ENCODE measurements around the gene ATP1B1. TPM values are rescaled to one million over a fixed set of nuclear protein-coding genes. Genes with fewer than 3 reads are reported as not detected.

Gene ATP1B1
- total RNA-seq, 4 donors from 2014 or later: 94.8 to 137 (median 103) TPM

GRCh38 chr1:169133228-169133576 is 26.7 kb downstream of the ATP1B1 start:
- Histone ChIP-seq H3K27ac (peak overlapping the region in 3 of 4 donors; percentile 20 to 43 (median 38)), H3K9me3 (no peaks in the 10 kb centered on the region), H3K27me3 (no peaks in the 10 kb centered on the region), H3K36me3 (peaks cover 0 to 15% of the 10 kb centered on the region in 2 donors), H3K4me1 (peaks cover 0 to 53% (median 8%) of the 10 kb centered on the region in 3 donors), H3K4me3 (no peak overlapping the region)
- WGBS, 2 donors (ENCODE audit: low coverage in 1 of 2): 58 to 61% methylated on average over 4 to 5 of the region's 5 CpGs
- no peak for TF ChIP-seq POLR2A (IDR thresholded peaks at IDR 0.05)
- TF ChIP-seq, protein P1, sequence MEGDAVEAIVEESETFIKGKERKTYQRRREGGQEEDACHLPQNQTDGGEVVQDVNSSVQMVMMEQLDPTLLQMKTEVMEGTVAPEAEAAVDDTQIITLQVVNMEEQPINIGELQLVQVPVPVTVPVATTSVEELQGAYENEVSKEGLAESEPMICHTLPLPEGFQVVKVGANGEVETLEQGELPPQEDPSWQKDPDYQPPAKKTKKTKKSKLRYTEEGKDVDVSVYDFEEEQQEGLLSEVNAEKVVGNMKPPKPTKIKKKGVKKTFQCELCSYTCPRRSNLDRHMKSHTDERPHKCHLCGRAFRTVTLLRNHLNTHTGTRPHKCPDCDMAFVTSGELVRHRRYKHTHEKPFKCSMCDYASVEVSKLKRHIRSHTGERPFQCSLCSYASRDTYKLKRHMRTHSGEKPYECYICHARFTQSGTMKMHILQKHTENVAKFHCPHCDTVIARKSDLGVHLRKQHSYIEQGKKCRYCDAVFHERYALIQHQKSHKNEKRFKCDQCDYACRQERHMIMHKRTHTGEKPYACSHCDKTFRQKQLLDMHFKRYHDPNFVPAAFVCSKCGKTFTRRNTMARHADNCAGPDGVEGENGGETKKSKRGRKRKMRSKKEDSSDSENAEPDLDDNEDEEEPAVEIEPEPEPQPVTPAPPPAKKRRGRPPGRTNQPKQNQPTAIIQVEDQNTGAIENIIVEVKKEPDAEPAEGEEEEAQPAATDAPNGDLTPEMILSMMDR (IDR thresholded peaks at IDR 0.05): no peak
- TF ChIP-seq POLR2AphosphoS5 (IDR thresholded peaks at IDR 0.05): no peak
- TF ChIP-seq EP300 (IDR thresholded peaks at IDR 0.05): no peak
- no peak for ATAC-seq

DNA sequence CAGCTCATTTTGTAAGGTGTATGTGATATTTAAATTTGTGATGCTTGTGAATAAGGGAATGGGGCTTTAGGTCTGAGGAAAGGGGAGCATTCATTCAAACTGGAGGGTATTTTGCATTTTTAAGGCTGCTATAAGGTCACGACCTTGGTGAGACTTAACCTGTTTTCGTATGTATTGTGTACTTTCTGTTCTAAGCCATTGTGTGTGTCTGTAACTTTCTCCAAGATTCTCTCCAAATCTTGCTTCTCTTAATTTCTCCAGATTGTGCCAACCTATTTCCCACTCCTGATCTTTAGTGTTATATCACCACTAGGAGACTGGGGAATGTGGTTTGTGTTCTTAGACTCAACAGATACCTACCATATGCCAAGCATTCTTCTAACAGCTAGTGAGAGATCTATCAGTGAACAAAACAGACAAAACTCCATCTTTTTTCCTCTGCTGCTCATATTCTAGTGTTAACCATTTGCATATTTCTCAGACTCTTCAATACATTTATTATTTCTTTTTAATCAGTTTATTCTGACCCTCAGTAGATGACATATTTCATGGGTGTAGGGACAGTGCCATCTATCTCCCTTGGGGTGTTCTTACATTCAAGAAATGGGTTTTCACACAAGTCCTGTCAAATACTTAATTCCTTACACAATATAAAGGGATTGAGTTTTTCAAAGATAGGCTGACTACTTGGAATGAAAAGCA is 27.5 kb downstream of the ATP1B1 start:
- ATAC-seq: no peak
- TF ChIP-seq POLR2A (IDR thresholded peaks at IDR 0.05): no peak
- TF ChIP-seq EP300 (IDR thresholded peaks at IDR 0.05): no peak
- TF ChIP-seq POLR2AphosphoS5 (IDR thresholded peaks at IDR 0.05): no peak
- TF ChIP-seq, protein P1 (IDR thresholded peaks at IDR 0.05): peak in 3 of 4 experiments; percentile 3 to 55 (median 24)
- 60 to 85% methylated on average over 2 of the region's 2 CpGs for WGBS, 2 donors (ENCODE audit: low coverage in 1 of 2)
- Histone ChIP-seq H3K27me3 (no peaks in the 10 kb centered on the region), H3K4me3 (no peak overlapping the region), H3K4me1 (peaks cover 0 to 46% (median 8%) of the 10 kb centered on the region in 3 donors), H3K9me3 (no peaks in the 10 kb centered on the region), H3K36me3 (peaks cover 0 to 10% of the 10 kb centered on the region in 2 donors), H3K27ac (peak overlapping the region in 3 of 4 donors; percentile 20 to 43 (median 38))

GRCh38 chr1:169137357-169137756 is 30.9 kb downstream of the ATP1B1 start:
- 94 to 100% methylated on average over 4 of the region's 4 CpGs for WGBS, 2 donors (ENCODE audit: low coverage in 1 of 2)
- no peak overlapping the region for H3K27ac ChIP-seq
- no peaks in the 10 kb centered on the region for H3K36me3 ChIP-seq
- no peak for ATAC-seq
- H3K4me1 ChIP-seq: peaks cover 0 to 23% (median 6%) of the 10 kb centered on the region in 3 donors
- H3K4me3 ChIP-seq: no peak overlapping the region
- TF ChIP-seq, protein P1 (IDR thresholded peaks at IDR 0.05): no peak
- TF ChIP-seq EP300 (IDR thresholded peaks at IDR 0.05) (no peak), POLR2A (IDR thresholded peaks at IDR 0.05) (no peak), POLR2AphosphoS5 (IDR thresholded peaks at IDR 0.05) (no peak)
- no peaks in the 10 kb centered on the region for H3K27me3 ChIP-seq
- H3K9me3 ChIP-seq: no peaks in the 10 kb centered on the region

DNA sequence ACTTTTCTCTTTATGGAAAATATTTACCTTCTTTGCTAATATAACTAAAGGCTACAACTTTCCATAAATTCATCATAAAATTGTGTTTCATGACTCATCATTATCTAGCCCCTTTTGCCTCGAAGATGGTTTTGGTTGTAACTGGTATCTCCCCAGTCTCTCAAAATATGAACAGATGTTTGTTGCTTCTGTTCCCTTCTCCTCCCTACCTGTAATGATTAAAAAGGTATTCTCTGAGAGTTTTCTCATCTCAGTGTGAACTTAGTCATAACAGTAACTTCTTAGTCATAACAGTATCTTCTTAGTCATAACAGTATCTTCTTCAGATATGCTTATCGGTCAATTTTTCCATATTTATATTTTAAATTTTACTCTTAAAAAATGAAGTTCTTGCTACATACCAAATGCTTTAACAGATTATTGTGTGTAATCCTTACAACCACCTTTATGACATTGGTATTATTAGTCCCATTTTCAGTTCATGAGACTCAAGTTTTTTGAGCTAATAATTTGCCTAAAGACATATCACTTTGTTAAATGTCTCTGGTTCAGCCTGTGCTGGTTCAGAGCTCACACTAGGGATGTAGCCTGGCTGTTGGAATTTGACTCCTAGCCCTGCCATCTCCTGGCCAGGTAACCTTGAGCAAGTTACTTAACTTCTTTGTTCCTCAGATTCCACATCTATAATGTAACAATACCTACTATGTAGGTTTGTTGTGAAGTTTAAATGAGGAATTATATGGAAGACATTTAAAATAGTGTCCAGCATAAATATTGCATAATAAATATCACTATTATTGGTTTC is 32.6 kb downstream of the ATP1B1 start:
- WGBS, 2 donors (ENCODE audit: low coverage in 1 of 2): 75% methylated on average over 2 of the region's 2 CpGs; no CpG with 5 or more reads in 1 of the 2 donors
- TF ChIP-seq, protein P1 (IDR thresholded peaks at IDR 0.05): no peak
- TF ChIP-seq POLR2A (IDR thresholded peaks at IDR 0.05) (no peak), POLR2AphosphoS5 (IDR thresholded peaks at IDR 0.05) (no peak), EP300 (IDR thresholded peaks at IDR 0.05) (no peak)
- Histone ChIP-seq H3K4me3 (no peak overlapping the region), H3K27ac (no peak overlapping the region), H3K27me3 (no peaks in the 10 kb centered on the region), H3K9me3 (no peaks in the 10 kb centered on the region), H3K36me3 (no peaks in the 10 kb centered on the region), H3K4me1 (peaks cover 0 to 6% (median 0%) of the 10 kb centered on the region in 3 donors)
- ATAC-seq: no peak

Measured in gastroesophageal sphincter (tissue), 4 donors.